SK-N-SH (cell line): ENCODE data around the gene PALLD. TPM values are rescaled to one million over a fixed set of nuclear protein-coding genes. Genes with fewer than 3 reads are reported as not detected.

Experiments
- CTCF ChIA-PET: fragments of 300-600, 350-600 bp; formaldehyde crosslinking; extraction: SDS; loops from one replicate; lab custom pipeline; 2021; lab: Yijun Ruan, JAX
- POLR2A ChIA-PET: fragments of 350-600 bp; sonication (Branson Sonifier 250); formaldehyde crosslinking; extraction: SDS; loops from one replicate; lab custom pipeline; 2020; ENCODE audit warnings: antibody characterized with exemption, inconsistent platforms; lab: Yijun Ruan, JAX
- DNase-seq: peaks from one replicate; pipeline ENCODE4 v3.0.0; 2012
- H2AFZ ChIP-seq: fragments of 200-600 bp; sonication (generic); 2 replicates; pipeline ENCODE4 v1.8.1; 2016; ENCODE audit warnings: antibody characterized with exemption, mild to moderate bottlenecking, low read depth
- H3F3A ChIP-seq: fragments of 200-600 bp; sonication (generic); replicated peaks from 2 replicates; pipeline ENCODE3; 2016; ENCODE audit warnings: antibody characterized with exemption, mild to moderate bottlenecking; ENCODE audit not compliant: insufficient read depth
- H3K27ac ChIP-seq, 2 experiments: fragments of 200-500 bp in 1 of 2; fragments of 200-600 bp in 1 of 2; sonication (Bioruptor generic) in 1 of 2; sonication (generic), shearing (Covaris generic) in 1 of 2; 2 replicates each; pipeline versions ENCODE4 v1.5.1 to v1.6.1; 2014 to 2016; ENCODE audit warnings: low read depth in 2 of 2, inconsistent platforms in 1 of 2, low read length in 1 of 2, mild to moderate bottlenecking in 1 of 2, mixed read lengths in 1 of 2
- H3K27me3 ChIP-seq: fragments of 200-600 bp; sonication (generic), shearing (Covaris generic); 2 replicates; pipeline ENCODE4 v1.6.1; 2016; ENCODE audit warnings: mixed run types; ENCODE audit not compliant: insufficient read depth
- H3K36me3 ChIP-seq, 2 experiments: fragments of 200-500 bp in 1 of 2; fragments of 200-600 bp in 1 of 2; sonication (Bioruptor generic) in 1 of 2; sonication (generic) in 1 of 2; replicated peaks in 1 of 2; 2 replicates each; pipeline versions ENCODE3 to v1.5.1; 2014 to 2016; ENCODE audit warnings: low read length in 1 of 2, mild to moderate bottlenecking in 1 of 2; ENCODE audit not compliant: insufficient read depth in 2 of 2, control insufficient read depth in 1 of 2
- H3K4me1 ChIP-seq, 2 experiments: fragments of 200-500 bp in 1 of 2; fragments of 200-600 bp in 1 of 2; sonication (Bioruptor generic) in 1 of 2; sonication (generic), shearing (Covaris generic) in 1 of 2; 2 replicates each; pipeline versions ENCODE4 v1.5.1 to v1.6.1; 2014 to 2016; ENCODE audit warnings: low read depth in 1 of 2, low read length in 1 of 2, mixed run types in 1 of 2; ENCODE audit not compliant: insufficient read depth in 2 of 2, control insufficient read depth in 1 of 2
- H3K4me2 ChIP-seq: fragments of 200-600 bp; sonication (generic), shearing (Covaris generic); 2 replicates; pipeline ENCODE4 v1.6.1; 2017; ENCODE audit warnings: mixed run types
- H3K4me3 ChIP-seq, 2 experiments: fragments of 200-500 bp in 1 of 2; fragments of 200-600 bp in 1 of 2; sonication (Bioruptor generic) in 1 of 2; sonication (generic), shearing (Covaris generic) in 1 of 2; 2 replicates each; pipeline versions ENCODE4 v1.5.1 to v1.8.1; 2014 to 2016; ENCODE audit warnings: low read depth in 2 of 2, inconsistent platforms in 1 of 2, low read length in 1 of 2, mild to moderate bottlenecking in 1 of 2, mixed read lengths in 1 of 2, moderate library complexity in 1 of 2
- H3K79me2 ChIP-seq: fragments of 200-600 bp; sonication (generic); 2 replicates; pipeline ENCODE4 v1.8.1; 2017; ENCODE audit warnings: mild to moderate bottlenecking; ENCODE audit not compliant: insufficient read depth
- H3K9ac ChIP-seq: fragments of 200-600 bp; sonication (generic); 2 replicates; pipeline ENCODE4 v1.6.1; 2017; ENCODE audit warnings: mixed run types
- H3K9me2 ChIP-seq: fragments of 200-600 bp; sonication (generic); 2 replicates; pipeline ENCODE4 v1.6.1; 2017; ENCODE audit warnings: mixed run types
- H3K9me3 ChIP-seq: fragments of 200-600 bp; sonication (generic); 2 replicates; pipeline ENCODE4 v1.6.1; 2017; ENCODE audit warnings: mixed run types, mild to moderate bottlenecking, moderate library complexity
- H4K20me1 ChIP-seq: fragments of 200-600 bp; sonication (generic); 2 replicates; pipeline ENCODE4 v1.6.1; 2017; ENCODE audit warnings: mild to moderate bottlenecking, mixed run types; ENCODE audit not compliant: insufficient read depth
- CTCF ChIP-seq: fragments of 200-600 bp; sonication (generic); IDR thresholded peaks from 2 replicates; pipeline ENCODE4 v1.6.1; 2017; ENCODE audit warnings: antibody characterized with exemption, mild to moderate bottlenecking, moderate library complexity
- ELF1 ChIP-seq: IDR thresholded peaks from 2 replicates; pipeline ENCODE4 v1.4.0; 2012
- GATA2 ChIP-seq: sonication (generic); formaldehyde crosslinking; IDR thresholded peaks from 2 replicates; pipeline ENCODE4 v1.5.0; 2020; ENCODE audit warnings: mild to moderate bottlenecking, missing genetic modification reagents
- MAX ChIP-seq: IDR thresholded peaks from 2 replicates; pipeline ENCODE4 v1.4.0; 2012; ENCODE audit warnings: low read depth
- MEF2A ChIP-seq: IDR thresholded peaks from 2 replicates; pipeline ENCODE4 v1.4.0; 2012; ENCODE audit warnings: low read depth, borderline replicate concordance
- NRF1 ChIP-seq: IDR thresholded peaks from 2 replicates; pipeline ENCODE4 v1.6.1; 2012; ENCODE audit warnings: low read depth, mild to moderate bottlenecking, low read length
- RAD21 ChIP-seq: IDR thresholded peaks from 2 replicates; pipeline ENCODE4 v1.6.1; 2012; ENCODE audit warnings: mild to moderate bottlenecking, low read length
- SMC3 ChIP-seq: IDR thresholded peaks from 2 replicates; pipeline ENCODE4 v1.6.1; 2012; ENCODE audit warnings: low read depth, low read length, improper control_type of control experiment
- USF1 ChIP-seq: IDR thresholded peaks from 2 replicates; pipeline ENCODE4 v1.4.0; 2012; ENCODE audit warnings: low read depth, borderline replicate concordance
- USF2 ChIP-seq: fragments of 150-350 bp; IDR thresholded peaks from 2 replicates; pipeline ENCODE4 v1.6.1; 2017; ENCODE audit warnings: antibody characterized with exemption, low read length, low read depth, borderline replicate concordance
- ZBTB33 ChIP-seq: IDR thresholded peaks from 2 replicates; pipeline ENCODE4 v1.4.0; 2012; ENCODE audit warnings: low read depth, borderline replicate concordance
- WGBS: methylation state at CpG from one replicate; pipeline ENCODE4 v1.1.6; 2017; ENCODE audit warnings: low lambda C conversion rate; 5-methylcytosine and 5-hydroxymethylcytosine counted together
- polyA plus RNA-seq, 3 experiments: library from polyadenylated mRNA; depleted of rRNA; stranded (reverse); fragments of >200 nt; gene quantifications; 2 replicates each; pipeline ENCODE4 v1.2.3, GENCODE V29; 2012

PALLD gene
- polyA plus RNA-seq, 1 of the 3 experiments (the other 2 are of a cell fraction): 33.0 TPM

- TF ChIP-seq MAX (no peak), MEF2A (no peak), SMC3 (no peak), CTCF (no peak), GATA2 (CRISPR knock-in tag) (no peak), USF2 (no peak)
- Histone ChIP-seq H3K36me3 (peaks cover 38 to 51% of the 10 kb centered on the region in 2 experiments), H3K9me3 (no peaks in the 10 kb centered on the region), H3K4me3 (no peak overlapping the region), H3K9me2 (no peaks in the 10 kb centered on the region), H3K9ac (no peak overlapping the region), H2AFZ (no peak overlapping the region), H3F3A (peaks cover 17% of the 10 kb centered on the region), H3K27ac (no peak overlapping the region), H4K20me1 (no peaks in the 10 kb centered on the region), H3K79me2 (peaks cover 88% of the 10 kb centered on the region), H3K27me3 (no peaks in the 10 kb centered on the region), H3K4me2 (no peak overlapping the region), H3K4me1 (peaks cover 0 to 2% of the 10 kb centered on the region in 2 experiments; a peak in 2 of 4 replicates)
- 89% methylated on average over 101 of the region's 108 CpGs for WGBS
- DNase-seq: peak; percentile 63
- ChIA-PET CTCF (interaction anchor here (0.9 to 1.1 kb wide), 2 partner anchors 9 to 25 kb away, joined by 3 to 4 read pairs; no protein-coding TSS in a partner anchor), POLR2A (no interaction called here)
Observed at GRCh38 chr4:168877511-168878491, 380.9 kb downstream of the PALLD start.

GRCh38 chr4:168878623-168879022 is 381.8 kb downstream of the PALLD start:
- H4K20me1 ChIP-seq: no peaks in the 10 kb centered on the region
- no peak overlapping the region for H3K4me3 ChIP-seq
- no peak overlapping the region for H3K27ac ChIP-seq
- no peaks in the 10 kb centered on the region for H3K9me3 ChIP-seq
- H2AFZ ChIP-seq: no peak overlapping the region
- POLR2A ChIA-PET: no interaction called here
- peaks cover 24% of the 10 kb centered on the region for H3F3A ChIP-seq
- H3K27me3 ChIP-seq: no peaks in the 10 kb centered on the region
- peaks cover 36 to 49% of the 10 kb centered on the region in 2 experiments for H3K36me3 ChIP-seq
- CTCF ChIA-PET: no interaction called here
- no peak overlapping the region for H3K4me2 ChIP-seq
- H3K9me2 ChIP-seq: no peaks in the 10 kb centered on the region
- H3K4me1 ChIP-seq: peaks cover 2 to 5% of the 10 kb centered on the region in 2 experiments; a peak in 3 of 4 replicates
- no peak for DNase-seq
- peaks cover 86% of the 10 kb centered on the region for H3K79me2 ChIP-seq
- 96% methylated on average over 2 of the region's 2 CpGs for WGBS
- H3K9ac ChIP-seq: no peak overlapping the region
- no peak for TF ChIP-seq NRF1
- no peak for TF ChIP-seq CTCF
- no peak for TF ChIP-seq ZBTB33
- no peak for TF ChIP-seq RAD21
- TF ChIP-seq MAX: no peak
- no peak for TF ChIP-seq USF1
- no peak for TF ChIP-seq SMC3
- no peak for TF ChIP-seq ELF1
